K562 (cell line): ENCODE results near the gene OMA1. TPM values are rescaled to one million over a fixed set of nuclear protein-coding genes. Genes with fewer than 3 reads are reported as not detected.

Experiments used
- ATAC-seq: fragments of 200-7000 bp; cut with Tn5 transposase; 3 replicates; pipeline ENCODE4 v1.9.1; 2020; ENCODE audit warnings: moderate library complexity
- BruUV-seq: library from RNA; stranded (reverse); fragments of 400-500 nt; replicated peaks from 2 replicates; lab custom pipeline; 2021; lab: Mats Ljungman, UMichigan
- CTCF ChIA-PET: fragments of 300-600 bp; formaldehyde crosslinking; extraction: SDS; loops from one replicate; lab custom pipeline; 2021; ENCODE audit warnings: low intra/inter-chr PET ratio; lab: Yijun Ruan, JAX
- POLR2A ChIA-PET: fragments of 300-600, 350-650 bp; sonication (Branson Sonifier 250); formaldehyde crosslinking; extraction: SDS; loops from one replicate; lab custom pipeline; 2021; ENCODE audit warnings: antibody characterized with exemption, inconsistent platforms; lab: Yijun Ruan, JAX
- DNase-seq, 4 experiments: peaks; one replicate each; pipeline versions ENCODE4 v3.0.0 to v3.0.0-alpha.2; 2011 to 2018; ENCODE audit warnings: low spot score in 3 of 4, mixed read lengths in 3 of 4; ENCODE audit errors: extremely low read depth in 1 of 4
- FAIRE-seq: peaks from 2 replicates; lab custom pipeline; 2011; peaks lifted over from hg19 to GRCh38; lab: Jason Lieb, UNC
- H2AFZ ChIP-seq: 2 replicates; pipeline ENCODE4 v1.6.0; 2011; ENCODE audit warnings: low read depth, low read length, control low read depth, inconsistent platforms
- H3K27ac ChIP-seq: fragments of 200-600 bp; 3 replicates; pipeline ENCODE4 v1.8.0; 2011; ENCODE audit warnings: low read depth, mild to moderate bottlenecking, control low read depth, inconsistent platforms, low read length, moderate library complexity, mixed read lengths; ENCODE audit errors: extremely low read depth
- H3K27me3 ChIP-seq, 2 experiments: fragments of 300-600 bp in 1 of 2; 2 replicates in 1 of 2; 3 replicates in 1 of 2; pipeline versions ENCODE4 v1.6.0 to v1.8.0; 2011; ENCODE audit warnings: inconsistent platforms in 2 of 2, low read length in 2 of 2, mild to moderate bottlenecking in 1 of 2, mixed read lengths in 1 of 2, moderate library complexity in 1 of 2; ENCODE audit not compliant: control insufficient read depth in 2 of 2, insufficient read depth in 2 of 2
- H3K36me3 ChIP-seq: fragments of 300-600 bp; 3 replicates; pipeline ENCODE4 v1.8.0; 2011; ENCODE audit warnings: mild to moderate bottlenecking, low read length, inconsistent platforms; ENCODE audit not compliant: control insufficient read depth, insufficient read depth
- H3K4me1 ChIP-seq, 2 experiments: fragments of 200-600 bp in 1 of 2; replicated peaks in 1 of 2; 2 replicates in 1 of 2; 3 replicates in 1 of 2; pipeline versions ENCODE4 v1.5.1 to v1.8.0; 2011; ENCODE audit warnings: inconsistent platforms in 2 of 2, low read length in 2 of 2, mild to moderate bottlenecking in 1 of 2, mixed read lengths in 1 of 2, moderate library complexity in 1 of 2; ENCODE audit not compliant: control insufficient read depth in 2 of 2, insufficient read depth in 2 of 2
- H3K4me2 ChIP-seq: 2 replicates; pipeline ENCODE4 v1.6.1; 2011; ENCODE audit warnings: low read length, control low read depth, inconsistent platforms, mixed read lengths; ENCODE audit not compliant: insufficient read depth
- H3K4me3 ChIP-seq: fragments of 200-600 bp; sonication (generic), shearing (Covaris generic); 2 replicates; pipeline ENCODE4 v1.5.1; 2016; ENCODE audit warnings: control low read depth, inconsistent platforms
- H3K79me2 ChIP-seq: fragments of 200-600 bp; 3 replicates; pipeline ENCODE4 v1.8.0; 2011; ENCODE audit warnings: low read length, inconsistent platforms; ENCODE audit not compliant: control insufficient read depth, insufficient read depth
- H3K9ac ChIP-seq, 2 experiments: 2 replicates each; pipeline versions ENCODE4 v1.6.0 to v1.6.1; 2011; ENCODE audit warnings: low read depth in 2 of 2, low read length in 2 of 2, control low read depth in 1 of 2, inconsistent platforms in 1 of 2, mild to moderate bottlenecking in 1 of 2, mixed read lengths in 1 of 2; ENCODE audit not compliant: insufficient read depth in 1 of 2
- H3K9me1 ChIP-seq: one replicate; pipeline ENCODE4 v1.6.0; 2011; ENCODE audit warnings: inconsistent platforms, mild to moderate bottlenecking, low read length, moderate library complexity; ENCODE audit not compliant: control insufficient read depth, insufficient read depth
- H3K9me3 ChIP-seq: replicated peaks from 2 replicates; pipeline ENCODE4 v1.5.1; 2011; ENCODE audit warnings: low read depth, low read length, inconsistent platforms; ENCODE audit not compliant: control insufficient read depth, insufficient read depth
- H4K20me1 ChIP-seq: replicated peaks from 2 replicates; pipeline ENCODE4 v1.6.1; 2011; ENCODE audit warnings: low read length, inconsistent platforms, mixed read lengths; ENCODE audit not compliant: control insufficient read depth, insufficient read depth
- CBX1 ChIP-seq: sonication (generic); IDR thresholded peaks from 2 replicates; pipeline ENCODE4 v1.6.1; 2016; ENCODE audit warnings: antibody characterized with exemption, low read depth, mild to moderate bottlenecking
- MCM5 ChIP-seq: fragments of 450-650 bp; IDR thresholded peaks from 2 replicates; pipeline ENCODE4 v1.6.1; 2016; ENCODE audit warnings: low read depth
- SIX5 ChIP-seq, 2 experiments: IDR thresholded peaks; 2 replicates each; pipeline ENCODE4 v1.6.1; 2011; ENCODE audit warnings: low read length in 2 of 2, borderline replicate concordance in 1 of 2, low read depth in 1 of 2, mild to moderate bottlenecking in 1 of 2, moderate library complexity in 1 of 2; ENCODE audit not compliant: insufficient read depth in 1 of 2
- ZNF140 ChIP-seq: fragments of 250-450 bp; sonication (Bioruptor Pico); IDR thresholded peaks from 2 replicates; pipeline ENCODE4 v1.8.0; 2021; ENCODE audit warnings: moderate library complexity, mild to moderate bottlenecking, inconsistent platforms
- ZNF395 ChIP-seq: fragments of 200-800 bp; sonication (Bioruptor generic); IDR thresholded peaks from 2 replicates; pipeline ENCODE4 v1.6.1; 2017; ENCODE audit warnings: missing genetic modification characterization, missing compliant biosample characterization
- ZNF79 ChIP-seq: fragments of 250-450 bp; sonication (Bioruptor Pico); IDR thresholded peaks from 2 replicates; pipeline ENCODE4 v1.4.0; 2020; ENCODE audit warnings: low read depth, mild to moderate bottlenecking, moderate library complexity
- WGBS: fragments of 100-300 bp; shearing (Covaris generic); methylation state at CpG from one replicate; pipeline ENCODE4 v1.1.6; 2016; ENCODE audit warnings: low coverage, mixed read lengths; ENCODE audit not compliant: insufficient coverage; ENCODE audit errors: missing lambda C conversion rate; 5-methylcytosine and 5-hydroxymethylcytosine counted together
- in situ Hi-C: fragments of 300-500 bp; cut with MboI; formaldehyde crosslinking; loops from 4 replicates; pipeline ENCODE4 v1.15.0; 2018; ENCODE audit warnings: inconsistent platforms, mixed read lengths
- intact Hi-C: fragments of 100-400 bp; cut with micrococcal nuclease; formaldehyde crosslinking; loops from 2 replicates; pipeline ENCODE4 v1.14.2; 2022
- polyA plus RNA-seq, 8 experiments: library from polyadenylated mRNA; depleted of rRNA in 4 of 8; stranded (reverse) in 5 of 8; unstranded in 3 of 8; fragments of >200 nt; fragmentation: Nextera tagmentation in 2 of 8; fragmentation: Illumina TruSeq in 1 of 8; extraction: Ambion mirVana in 2 of 8; extraction: Trizol in 1 of 8; gene quantifications; 2 replicates each; pipeline versions ENCODE4 v1.2.1 to v1.2.3, GENCODE V29; 2011 to 2014; ENCODE audit warnings: inconsistent platforms in 1 of 8, missing spikeins in 1 of 8
- total RNA-seq, 7 experiments: library from RNA; depleted of rRNA in 6 of 7; stranded (reverse); fragments of >200 nt in 6 of 7; fragmentation: Illumina TruSeq in 2 of 7; extraction: Trizol in 2 of 7; gene quantifications; 2 replicates each; pipeline versions ENCODE4 v1.2.1 to v1.2.3, GENCODE V29; 2011 to 2021; ENCODE audit warnings: low replicate concordance in 1 of 7
- TF ChIP-seq, protein P1 (sequence below): fragments of 250-450 bp; sonication (Bioruptor Pico); IDR thresholded peaks from 2 replicates; pipeline ENCODE4 v1.5.0; 2021

Gene OMA1
- total and polyA plus RNA-seq, 9 of the 15 experiments (the other 6 are each of a cell fraction or from before 2014, with no cell fraction given) = 16.6 to 51.5 (median 33.5) TPM

- H3K9me3 ChIP-seq = no peaks in the 10 kb centered on the region
- no peaks in the 10 kb centered on the region for H3K79me2 ChIP-seq
- H2AFZ ChIP-seq = no peak overlapping the region
- CTCF ChIA-PET = no interaction called here
- intact Hi-C loops = no loop called here
- no peaks in the 10 kb centered on the region; a peak in 1 of 5 replicates for H3K4me1 ChIP-seq
- H3K4me3 ChIP-seq = no peak overlapping the region
- in situ Hi-C loops = no loop called here
- H3K36me3 ChIP-seq = no peaks in the 10 kb centered on the region
- no peaks in the 10 kb centered on the region for H3K9me1 ChIP-seq
- FAIRE-seq (no peak), DNase-seq (no peak), ATAC-seq (no peak)
- POLR2A ChIA-PET = interaction anchor here (0.6 kb wide), 1 partner anchor 19 kb away, joined by 3 read pairs; no protein-coding TSS in a partner anchor
- 7% methylated on average over 13 of the region's 14 CpGs for whole genome bisulfite sequencing
- no peak overlapping the region for H3K4me2 ChIP-seq
- peaks cover 2 to 30% of the 10 kb centered on the region in 2 experiments; a peak in 4 of 5 replicates for H3K27me3 ChIP-seq
- H3K27ac ChIP-seq = no peak overlapping the region
- H4K20me1 ChIP-seq = peaks cover 3% of the 10 kb centered on the region; the same call in 1 of the 2 replicates
- no TSS peak for BruUV-seq
- no peak overlapping the region for H3K9ac ChIP-seq
- TF ChIP-seq MCM5 (no peak), ZNF79 (CRISPR knock-in tag) (no peak), ZNF395 (CRISPR knock-in tag) (no peak), SIX5 (IDR thresholded peaks at IDR 0.05; ENCODE audit: borderline replicate concordance in 1 of 2, insufficient read depth in 1 of 2, low read depth in 1 of 2, low read length in 2 of 2) (no peak), CBX1 (no peak), ZNF140 (CRISPR knock-in tag) (no peak)
- TF ChIP-seq, protein P1, sequence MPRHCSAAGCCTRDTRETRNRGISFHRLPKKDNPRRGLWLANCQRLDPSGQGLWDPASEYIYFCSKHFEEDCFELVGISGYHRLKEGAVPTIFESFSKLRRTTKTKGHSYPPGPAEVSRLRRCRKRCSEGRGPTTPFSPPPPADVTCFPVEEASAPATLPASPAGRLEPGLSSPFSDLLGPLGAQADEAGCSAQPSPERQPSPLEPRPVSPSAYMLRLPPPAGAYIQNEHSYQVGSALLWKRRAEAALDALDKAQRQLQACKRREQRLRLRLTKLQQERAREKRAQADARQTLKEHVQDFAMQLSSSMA (CRISPR knock-in tag) = no peak
Measured at GRCh38 chr1:58451560-58452191, 94.8 kb downstream of the OMA1 start.
